ENCODE data around the gene RIMBP2. TPM values are rescaled to one million over a fixed set of nuclear protein-coding genes. Genes with fewer than 3 reads are reported as not detected.
"Not testable (repeated sequence)": the region's sequence is repeated elsewhere in the genome, so short reads cannot be mapped to it uniquely, and the experiment has no call there.

The RIMBP2 gene
- total and polyA plus RNA-seq, 2 donors = 1.3 to 2.7 TPM

DNA sequence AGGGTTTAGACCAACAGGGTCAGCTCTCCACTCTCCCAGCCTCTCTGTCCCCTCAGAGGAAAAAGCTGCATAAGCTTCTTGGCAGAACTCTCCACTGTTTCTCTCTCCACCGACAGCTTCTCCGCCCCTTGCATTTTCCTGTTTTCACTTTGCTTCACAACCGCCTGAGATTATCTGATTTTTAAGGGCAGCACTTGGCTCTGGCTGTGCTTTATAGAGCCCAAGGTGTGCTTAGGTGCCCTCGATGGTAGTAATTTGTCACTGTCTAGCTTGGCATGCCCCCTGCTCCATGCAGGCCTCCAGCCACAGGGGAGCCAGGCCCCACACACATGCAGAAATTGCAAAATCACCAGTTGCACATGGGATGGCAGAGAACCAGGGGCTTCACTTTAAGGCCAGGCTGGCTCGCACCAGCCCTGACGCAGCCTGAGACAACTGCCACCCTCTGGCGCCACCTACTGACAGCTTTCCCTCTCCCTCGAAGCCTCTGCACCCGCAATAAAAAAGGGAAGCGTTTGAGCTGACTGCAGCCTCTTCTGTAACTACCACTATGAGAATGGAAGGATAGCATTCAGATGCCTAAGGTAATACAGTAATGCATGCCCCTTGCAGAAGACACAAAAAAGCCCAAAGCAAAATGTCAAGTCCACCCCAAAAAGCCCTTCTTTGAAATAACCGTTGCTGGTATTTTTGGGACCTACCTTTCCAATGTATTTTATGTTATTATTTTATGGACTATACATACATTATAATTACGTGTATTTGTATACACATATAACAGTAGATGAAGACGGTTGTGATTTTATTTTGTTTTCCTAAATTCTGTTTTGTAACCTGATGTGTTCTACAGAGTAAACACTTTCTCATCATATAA is 32.0 kb upstream of the RIMBP2 start:
- WGBS = 6% methylated on average over 13 of the region's 13 CpGs
- peak; percentile 62 for DNase-seq (ENCODE audit: extremely low spot score)
- Histone ChIP-seq H3K4me1 (ENCODE audit: insufficient read depth) (no peaks in the 10 kb centered on the region), H3K36me3 (ENCODE audit: insufficient read depth) (no peaks in the 10 kb centered on the region), H3K4me3 (ENCODE audit: low read depth, low read length) (no peak overlapping the region), H3K27ac (ENCODE audit: low read depth) (no peak overlapping the region)

DNA sequence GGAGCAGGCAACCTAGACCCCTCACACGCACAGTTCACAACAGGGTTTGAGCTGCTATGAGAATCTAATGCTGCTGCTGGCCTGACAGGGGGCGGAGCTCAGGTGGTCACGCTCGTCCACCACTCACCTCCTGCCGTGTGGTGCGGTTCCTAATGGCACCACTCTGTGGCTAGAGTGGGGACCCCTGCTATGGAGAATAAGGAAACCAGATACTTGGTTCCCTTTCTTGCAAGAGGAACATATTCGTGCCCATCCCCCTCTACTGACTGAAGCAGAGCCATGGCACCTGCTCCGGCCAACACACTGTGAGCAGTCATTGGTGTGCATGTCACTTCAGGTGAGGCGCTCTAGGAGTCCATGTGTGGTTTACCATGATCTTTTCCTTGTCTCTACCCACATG is 30.4 kb upstream of the RIMBP2 start:
- H3K4me3 ChIP-seq (ENCODE audit: low read depth, low read length) = no peak overlapping the region
- DNase-seq (ENCODE audit: extremely low spot score) = no peak
- WGBS = 68% methylated on average over 9 of the region's 9 CpGs
- H3K27ac ChIP-seq (ENCODE audit: low read depth) = no peak overlapping the region
- H3K36me3 ChIP-seq (ENCODE audit: insufficient read depth) = no peaks in the 10 kb centered on the region
- H3K4me1 ChIP-seq (ENCODE audit: insufficient read depth) = no peaks in the 10 kb centered on the region

DNA sequence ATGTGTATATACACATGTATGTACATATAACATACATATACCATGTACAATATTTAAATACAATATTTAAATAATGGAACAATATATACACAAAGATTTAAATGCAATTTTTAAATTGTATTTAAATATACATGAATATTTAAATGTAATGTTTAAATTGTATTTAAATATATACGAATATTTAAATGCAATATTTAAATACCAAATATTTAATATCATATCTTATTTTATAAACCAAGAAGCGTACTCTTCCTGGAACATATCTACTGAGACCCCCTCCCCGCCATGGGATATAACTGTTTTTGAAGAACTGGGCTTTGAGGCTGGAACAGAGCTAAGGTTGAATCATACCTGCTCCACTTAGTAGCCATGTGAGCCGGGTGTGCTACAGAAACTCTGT is 29.8 kb upstream of the RIMBP2 start:
- H3K4me1 ChIP-seq (ENCODE audit: insufficient read depth) = no peaks in the 10 kb centered on the region
- 75% methylated on average over 4 of the region's 4 CpGs for WGBS
- no peak overlapping the region for H3K27ac ChIP-seq (ENCODE audit: low read depth)
- no peaks in the 10 kb centered on the region for H3K36me3 ChIP-seq (ENCODE audit: insufficient read depth)
- H3K4me3 ChIP-seq (ENCODE audit: low read depth, low read length) = no peak overlapping the region
- no peak for DNase-seq (ENCODE audit: extremely low spot score)

DNA sequence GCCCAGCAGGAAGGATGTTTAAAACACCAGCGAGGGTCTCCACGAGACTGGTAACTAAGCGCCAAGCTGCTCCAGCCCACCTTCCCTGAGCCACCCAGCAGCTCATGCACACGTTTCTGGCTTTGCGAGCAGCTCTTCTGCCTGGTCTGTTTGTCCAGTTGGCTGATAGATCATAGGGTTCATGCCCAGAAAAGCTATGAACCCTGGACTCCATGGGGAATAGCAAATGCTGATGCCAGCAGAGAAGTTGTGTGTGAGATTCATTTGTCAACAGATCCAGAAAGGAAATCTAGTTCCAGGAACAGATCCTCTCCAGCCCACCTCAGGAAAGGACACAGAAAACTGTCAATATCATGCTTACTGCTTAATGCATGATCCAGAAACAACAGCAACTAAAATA is 28.2 kb upstream of the RIMBP2 start:
- Histone ChIP-seq H3K27ac (ENCODE audit: low read depth) (no peak overlapping the region), H3K36me3 (ENCODE audit: insufficient read depth) (no peaks in the 10 kb centered on the region), H3K4me3 (ENCODE audit: low read depth, low read length) (no peak overlapping the region), H3K4me1 (ENCODE audit: insufficient read depth) (no peaks in the 10 kb centered on the region)
- 71% methylated on average over 5 of the region's 5 CpGs for WGBS
- no peak for DNase-seq (ENCODE audit: extremely low spot score)

DNA sequence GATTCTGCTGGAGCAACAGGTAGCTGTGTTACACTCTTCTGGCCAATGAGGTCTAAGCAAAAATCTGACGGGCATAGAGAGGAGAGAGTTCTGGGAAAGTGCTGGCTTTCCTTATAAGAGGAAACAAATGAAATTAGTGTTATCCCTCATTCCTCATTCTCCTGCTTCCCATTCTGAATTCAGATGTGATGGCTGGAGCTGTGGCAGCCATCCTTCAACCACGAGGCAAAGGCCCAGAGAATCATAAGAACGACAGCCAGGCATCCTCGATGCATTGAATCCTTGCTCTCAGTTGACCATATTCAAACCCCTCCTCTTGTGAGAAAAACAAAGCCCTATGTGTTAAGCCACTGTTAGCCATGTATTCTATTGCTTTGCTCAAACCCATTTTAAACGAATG is 27.5 kb upstream of the RIMBP2 start:
- H3K4me3 ChIP-seq (ENCODE audit: low read depth, low read length) = no peak overlapping the region
- no peak overlapping the region for H3K27ac ChIP-seq (ENCODE audit: low read depth)
- no peaks in the 10 kb centered on the region for H3K36me3 ChIP-seq (ENCODE audit: insufficient read depth)
- whole genome bisulfite sequencing = 92% methylated on average over 5 of the region's 5 CpGs
- no peak for DNase-seq (ENCODE audit: extremely low spot score)
- H3K4me1 ChIP-seq (ENCODE audit: insufficient read depth) = no peaks in the 10 kb centered on the region

DNA sequence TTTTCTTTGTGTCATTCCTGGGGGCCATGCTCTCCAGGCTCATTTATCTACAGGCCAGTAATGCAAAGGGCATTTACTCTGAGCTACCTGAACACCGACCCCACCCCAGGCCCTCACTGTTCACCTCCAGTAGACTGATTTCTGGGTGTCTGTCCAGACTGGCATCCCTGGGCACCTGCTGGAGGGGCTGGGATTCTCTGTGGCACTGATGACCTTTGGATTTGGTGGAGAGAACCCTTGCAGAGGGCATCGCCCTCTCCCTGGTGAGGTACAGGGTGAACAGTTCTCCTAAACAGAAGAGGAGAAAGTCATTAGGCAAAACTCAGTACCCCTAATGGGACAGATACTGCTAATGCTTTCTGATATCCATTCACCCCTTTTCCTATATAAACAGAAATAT is 27.1 kb upstream of the RIMBP2 start:
- no peak overlapping the region for H3K4me3 ChIP-seq (ENCODE audit: low read depth, low read length)
- 84% methylated on average over 2 of the region's 2 CpGs for WGBS

DNA sequence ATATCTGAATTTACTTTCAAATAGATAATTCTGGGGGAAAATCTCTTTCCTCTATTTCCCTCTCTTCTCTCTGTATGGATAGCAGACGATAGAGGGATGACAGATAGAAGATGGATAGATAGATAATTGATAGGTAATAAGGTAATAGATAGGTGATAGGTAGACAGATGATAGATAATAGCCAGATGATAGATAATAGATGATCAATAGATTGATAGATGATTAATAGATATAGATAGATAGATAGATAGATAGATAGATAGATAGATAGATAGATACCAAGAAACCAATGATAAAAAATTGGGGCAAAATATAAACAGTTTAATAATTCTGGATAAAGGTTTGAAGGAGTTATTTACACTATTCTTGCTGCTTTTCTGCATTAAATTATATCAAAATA is 26.6 kb upstream of the RIMBP2 start:
- Histone ChIP-seq H3K4me1 (ENCODE audit: insufficient read depth) (no peaks in the 10 kb centered on the region), H3K27ac (ENCODE audit: low read depth) (no peak overlapping the region), H3K4me3 (ENCODE audit: low read depth, low read length) (no peak overlapping the region), H3K36me3 (ENCODE audit: insufficient read depth) (no peaks in the 10 kb centered on the region)
- no peak for DNase-seq (ENCODE audit: extremely low spot score)
- 85% methylated on average over 1 of the region's 1 CpG for WGBS

More for the DNA sequence above, 27.1 kb upstream of the RIMBP2 start:
- no peaks in the 10 kb centered on the region for H3K4me1 ChIP-seq (ENCODE audit: insufficient read depth)
- H3K27ac ChIP-seq (ENCODE audit: low read depth) = no peak overlapping the region
- DNase-seq (ENCODE audit: extremely low spot score) = no peak
- H3K36me3 ChIP-seq (ENCODE audit: insufficient read depth) = no peaks in the 10 kb centered on the region

DNA sequence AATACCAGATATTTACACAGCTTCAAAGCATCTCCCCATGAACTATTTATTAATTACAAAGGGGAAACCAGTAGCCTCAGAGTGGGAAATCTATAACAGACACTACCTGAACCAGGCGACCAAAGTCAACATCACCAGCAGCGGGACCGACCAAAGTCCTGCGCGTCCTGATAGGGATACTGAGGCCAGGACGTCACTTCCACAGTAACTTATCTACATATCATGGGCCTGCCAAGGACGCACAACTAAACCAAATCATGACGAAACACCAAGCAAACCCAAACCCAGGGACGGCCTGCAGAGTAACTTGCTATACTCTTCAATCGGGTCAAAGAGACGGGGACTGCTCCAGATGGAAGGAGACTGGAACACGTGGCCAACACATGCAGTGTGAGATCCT is 26.0 kb upstream of the RIMBP2 start:
- H3K4me1 ChIP-seq (ENCODE audit: insufficient read depth) = no peaks in the 10 kb centered on the region
- DNase-seq (ENCODE audit: extremely low spot score) = no peak
- no peak overlapping the region for H3K27ac ChIP-seq (ENCODE audit: low read depth)
- H3K4me3 ChIP-seq (ENCODE audit: low read depth, low read length) = no peak overlapping the region
- 84% methylated on average over 12 of the region's 12 CpGs for WGBS
- no peaks in the 10 kb centered on the region for H3K36me3 ChIP-seq (ENCODE audit: insufficient read depth)

DNA sequence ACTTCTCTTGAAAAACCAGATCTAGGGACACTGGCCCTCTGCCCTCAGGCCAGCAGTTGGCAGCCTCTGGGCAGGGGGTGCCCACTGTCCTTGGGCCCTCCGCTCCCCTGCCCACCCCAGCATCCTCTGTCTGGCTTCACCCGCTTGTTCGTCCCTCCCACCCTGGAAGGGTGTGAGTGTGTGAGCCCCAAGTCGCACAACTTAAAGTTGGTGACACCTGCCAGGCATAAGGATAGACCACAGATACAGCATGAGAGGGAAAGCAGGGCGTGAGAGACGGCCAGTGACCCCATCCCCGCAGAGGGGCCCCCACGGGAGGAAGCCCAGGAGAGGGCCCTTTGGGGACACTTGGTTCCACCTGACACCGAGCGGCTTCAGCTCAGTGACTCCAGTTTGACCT is 23.5 kb upstream of the RIMBP2 start:
- Histone ChIP-seq H3K36me3 (ENCODE audit: insufficient read depth) (no peaks in the 10 kb centered on the region), H3K4me3 (ENCODE audit: low read depth, low read length) (no peak overlapping the region), H3K4me1 (ENCODE audit: insufficient read depth) (no peaks in the 10 kb centered on the region), H3K27ac (ENCODE audit: low read depth) (no peak overlapping the region)
- 86% methylated on average over 10 of the region's 10 CpGs for WGBS
- no peak for DNase-seq (ENCODE audit: extremely low spot score)

DNA sequence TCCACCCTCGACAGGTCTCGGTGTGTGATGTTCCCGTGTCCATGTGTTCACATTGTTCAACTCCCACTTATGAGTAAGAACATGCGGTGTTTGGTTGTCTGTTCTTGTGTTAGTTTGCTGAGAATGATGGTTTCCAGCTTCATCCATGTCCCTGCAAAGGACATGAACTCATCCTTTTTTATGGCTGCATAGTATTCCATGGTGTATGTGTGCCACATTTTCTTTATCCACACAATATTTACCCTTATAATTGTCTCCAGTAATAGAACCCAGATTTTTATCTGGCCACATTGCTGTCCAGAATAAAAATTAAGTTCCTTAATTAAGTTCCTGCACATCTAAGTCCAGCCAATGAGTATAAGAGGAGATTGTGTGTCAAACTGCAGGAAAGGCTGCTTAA is 22.3 kb upstream of the RIMBP2 start:
- not testable (repeated sequence) for H3K27ac ChIP-seq (ENCODE audit: low read depth); H3K4me3 ChIP-seq (ENCODE audit: low read depth, low read length); H3K36me3 ChIP-seq (ENCODE audit: insufficient read depth); DNase-seq (ENCODE audit: extremely low spot score); H3K4me1 ChIP-seq (ENCODE audit: insufficient read depth)
- 96% methylated on average over 4 of the region's 4 CpGs for WGBS

DNA sequence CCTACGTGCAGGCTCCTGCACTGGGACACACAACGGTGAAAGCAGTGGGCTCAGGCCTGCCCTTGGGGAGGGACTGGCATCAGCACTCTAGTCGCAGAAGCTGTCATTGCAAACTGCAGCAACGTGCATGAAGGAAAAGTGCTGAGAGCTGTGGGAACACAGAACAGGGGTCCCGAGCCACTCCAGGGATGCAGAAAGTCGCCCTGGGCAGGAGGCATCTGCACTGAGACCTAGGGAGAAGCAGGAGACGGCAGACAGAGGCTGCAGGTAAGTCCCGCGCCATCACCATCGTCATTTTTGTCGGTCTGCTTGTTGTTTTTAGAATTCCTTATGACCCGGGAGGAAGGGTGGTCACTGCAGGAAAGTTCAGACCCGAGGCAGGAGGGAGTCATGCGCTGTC is 21.6 kb upstream of the RIMBP2 start:
- DNase-seq (ENCODE audit: extremely low spot score) = no peak
- 55% methylated on average over 14 of the region's 14 CpGs for WGBS
- Histone ChIP-seq H3K4me1 (ENCODE audit: insufficient read depth) (no peaks in the 10 kb centered on the region), H3K36me3 (ENCODE audit: insufficient read depth) (no peaks in the 10 kb centered on the region), H3K27ac (ENCODE audit: low read depth) (no peak overlapping the region), H3K4me3 (ENCODE audit: low read depth, low read length) (no peak overlapping the region)

DNA sequence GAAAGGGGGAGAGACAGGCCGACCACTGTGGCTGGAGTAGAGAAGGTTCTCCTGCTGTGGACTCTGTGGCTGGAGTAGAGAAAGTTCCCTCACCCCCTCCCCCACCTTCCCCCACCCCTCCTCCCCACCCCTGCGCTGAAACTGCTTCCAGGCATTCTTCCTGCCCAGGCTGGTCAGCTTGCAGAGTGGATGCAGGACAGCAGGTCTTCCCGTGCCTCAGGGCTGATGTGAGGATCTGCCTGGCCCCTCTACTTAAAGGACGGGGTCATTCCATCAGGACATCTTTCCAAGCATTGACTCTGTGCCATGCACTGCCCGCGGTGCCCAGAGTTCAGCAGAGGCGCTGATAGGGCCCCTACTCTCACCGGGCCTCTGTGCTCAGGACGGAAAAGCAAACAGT is 13.2 kb upstream of the RIMBP2 start:
- H3K4me3 ChIP-seq (ENCODE audit: low read depth, low read length) = no peak overlapping the region
- no peak for DNase-seq (ENCODE audit: extremely low spot score)
- 36% methylated on average over 9 of the region's 9 CpGs for WGBS
- H3K4me1 ChIP-seq (ENCODE audit: insufficient read depth) = no peaks in the 10 kb centered on the region
- H3K36me3 ChIP-seq (ENCODE audit: insufficient read depth) = no peaks in the 10 kb centered on the region
- H3K27ac ChIP-seq (ENCODE audit: low read depth) = no peak overlapping the region

DNA sequence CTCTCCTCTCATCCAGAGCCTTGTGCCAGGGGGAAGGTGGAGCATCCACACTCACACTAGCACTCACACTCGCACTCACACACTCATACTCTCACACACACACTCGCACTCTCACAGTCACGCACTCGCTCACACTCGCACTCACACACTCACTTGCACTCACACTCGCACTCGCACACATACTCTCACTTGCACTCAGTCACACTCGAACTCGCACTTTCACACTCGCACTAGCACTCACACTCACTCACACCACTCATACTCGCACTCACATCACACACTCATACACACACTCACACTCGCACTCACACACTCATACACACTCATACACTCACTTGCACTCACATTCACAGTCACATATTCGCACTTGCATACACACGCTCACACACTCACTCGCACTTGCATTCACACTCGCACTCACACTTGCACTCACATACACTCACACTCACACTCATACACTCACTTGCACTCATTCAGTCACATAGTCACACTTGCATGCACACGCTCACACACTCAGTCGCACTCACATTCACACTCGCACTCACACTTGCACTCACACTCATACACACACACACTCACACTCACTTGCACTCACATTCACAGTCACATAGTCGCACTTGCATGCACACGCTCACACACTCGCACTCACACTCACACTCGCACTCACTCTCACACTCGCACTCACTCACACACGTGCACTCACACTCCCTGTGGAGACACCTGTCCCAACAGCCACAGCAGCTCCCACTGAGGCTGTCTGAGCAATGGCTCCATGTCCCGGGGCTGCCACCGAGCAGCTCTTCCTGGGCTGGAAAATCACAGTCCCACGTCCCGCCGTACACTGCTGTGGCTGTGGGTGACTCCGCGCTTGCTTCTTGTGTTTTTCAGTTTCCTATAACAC is 12.3 kb upstream of the RIMBP2 start:
- H3K4me3 ChIP-seq (ENCODE audit: low read depth, low read length) = no peak overlapping the region
- no peak for DNase-seq (ENCODE audit: extremely low spot score)
- 91% methylated on average over 32 of the region's 32 CpGs for WGBS
- no peak overlapping the region for H3K27ac ChIP-seq (ENCODE audit: low read depth)
- H3K4me1 ChIP-seq (ENCODE audit: insufficient read depth) = no peaks in the 10 kb centered on the region
- H3K36me3 ChIP-seq (ENCODE audit: insufficient read depth) = no peaks in the 10 kb centered on the region

Measured in urinary bladder (tissue), 4 donors.